ENCODE measurements around the gene CCDC50.

- TF ChIP-seq CTCF (IDR thresholded peaks at IDR 0.05; ENCODE audit: low read depth, low read length, poor library complexity, severe bottlenecking) = no peak
- no peak for TF ChIP-seq EZH2phosphoT487 (IDR thresholded peaks at IDR 0.05; ENCODE audit: borderline replicate concordance, low read length)
Measured at GRCh38 chr3:191340966-191341365, 11.8 kb downstream of the CCDC50 start.
